ENCODE results near the gene VTA1. TPM values are rescaled to one million over a fixed set of nuclear protein-coding genes. Genes with fewer than 3 reads are reported as not detected.
A peak's percentile ranks its signal among the peaks of the same experiment; 100 is the strongest.

The VTA1 gene
- total and polyA plus RNA-seq, 2 of the 13 experiments (the other 11 are each of a cell fraction or from before 2014, with no cell fraction given): 70.7 to 89.1 TPM

DNA sequence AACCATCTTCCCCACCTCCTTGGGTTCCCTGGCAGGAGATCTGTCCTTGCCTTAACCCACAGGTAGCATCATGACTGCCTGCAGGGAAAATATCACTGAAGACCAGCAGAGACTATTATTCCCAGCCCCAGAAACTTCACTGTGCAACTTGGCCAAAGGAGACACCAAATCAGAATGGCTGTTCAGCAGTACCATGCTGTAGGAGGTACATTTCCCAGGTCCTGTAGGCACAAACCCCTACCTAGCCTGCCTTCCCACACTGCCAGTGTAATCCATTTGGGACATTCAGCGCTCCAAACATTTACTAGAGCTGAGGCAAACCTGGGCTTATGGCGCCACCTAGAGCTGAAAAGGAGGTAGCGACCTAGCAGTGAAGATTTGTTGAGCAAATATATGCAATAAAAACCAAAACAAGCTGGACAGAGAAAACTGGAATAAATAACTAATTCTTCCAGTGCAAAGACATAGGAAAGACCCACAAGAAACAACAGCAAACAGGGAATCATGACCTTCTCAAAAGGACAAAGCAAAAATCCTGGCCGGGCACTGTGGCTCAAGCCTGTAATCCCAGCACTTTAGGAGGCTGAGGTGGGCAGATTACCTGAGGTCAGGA lies 60.3 kb downstream of the VTA1 start (continued):
- TF ChIP-seq, protein P1, sequence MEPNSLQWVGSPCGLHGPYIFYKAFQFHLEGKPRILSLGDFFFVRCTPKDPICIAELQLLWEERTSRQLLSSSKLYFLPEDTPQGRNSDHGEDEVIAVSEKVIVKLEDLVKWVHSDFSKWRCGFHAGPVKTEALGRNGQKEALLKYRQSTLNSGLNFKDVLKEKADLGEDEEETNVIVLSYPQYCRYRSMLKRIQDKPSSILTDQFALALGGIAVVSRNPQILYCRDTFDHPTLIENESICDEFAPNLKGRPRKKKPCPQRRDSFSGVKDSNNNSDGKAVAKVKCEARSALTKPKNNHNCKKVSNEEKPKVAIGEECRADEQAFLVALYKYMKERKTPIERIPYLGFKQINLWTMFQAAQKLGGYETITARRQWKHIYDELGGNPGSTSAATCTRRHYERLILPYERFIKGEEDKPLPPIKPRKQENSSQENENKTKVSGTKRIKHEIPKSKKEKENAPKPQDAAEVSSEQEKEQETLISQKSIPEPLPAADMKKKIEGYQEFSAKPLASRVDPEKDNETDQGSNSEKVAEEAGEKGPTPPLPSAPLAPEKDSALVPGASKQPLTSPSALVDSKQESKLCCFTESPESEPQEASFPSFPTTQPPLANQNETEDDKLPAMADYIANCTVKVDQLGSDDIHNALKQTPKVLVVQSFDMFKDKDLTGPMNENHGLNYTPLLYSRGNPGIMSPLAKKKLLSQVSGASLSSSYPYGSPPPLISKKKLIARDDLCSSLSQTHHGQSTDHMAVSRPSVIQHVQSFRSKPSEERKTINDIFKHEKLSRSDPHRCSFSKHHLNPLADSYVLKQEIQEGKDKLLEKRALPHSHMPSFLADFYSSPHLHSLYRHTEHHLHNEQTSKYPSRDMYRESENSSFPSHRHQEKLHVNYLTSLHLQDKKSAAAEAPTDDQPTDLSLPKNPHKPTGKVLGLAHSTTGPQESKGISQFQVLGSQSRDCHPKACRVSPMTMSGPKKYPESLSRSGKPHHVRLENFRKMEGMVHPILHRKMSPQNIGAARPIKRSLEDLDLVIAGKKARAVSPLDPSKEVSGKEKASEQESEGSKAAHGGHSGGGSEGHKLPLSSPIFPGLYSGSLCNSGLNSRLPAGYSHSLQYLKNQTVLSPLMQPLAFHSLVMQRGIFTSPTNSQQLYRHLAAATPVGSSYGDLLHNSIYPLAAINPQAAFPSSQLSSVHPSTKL (CRISPR knock-in tag; IDR thresholded peaks at IDR 0.05): no peak
- TF ChIP-seq DR1 (CRISPR knock-in tag; IDR thresholded peaks at IDR 0.05): no peak
- no peak for TF ChIP-seq GABPB1 (CRISPR knock-in tag; IDR thresholded peaks at IDR 0.05)
- no peak for TF ChIP-seq ZNF547 (CRISPR knock-in tag; IDR thresholded peaks at IDR 0.05)
- TF ChIP-seq, protein P2, sequence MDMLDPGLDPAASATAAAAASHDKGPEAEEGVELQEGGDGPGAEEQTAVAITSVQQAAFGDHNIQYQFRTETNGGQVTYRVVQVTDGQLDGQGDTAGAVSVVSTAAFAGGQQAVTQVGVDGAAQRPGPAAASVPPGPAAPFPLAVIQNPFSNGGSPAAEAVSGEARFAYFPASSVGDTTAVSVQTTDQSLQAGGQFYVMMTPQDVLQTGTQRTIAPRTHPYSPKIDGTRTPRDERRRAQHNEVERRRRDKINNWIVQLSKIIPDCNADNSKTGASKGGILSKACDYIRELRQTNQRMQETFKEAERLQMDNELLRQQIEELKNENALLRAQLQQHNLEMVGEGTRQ (IDR thresholded peaks at IDR 0.05; ENCODE audit: low read depth, low read length): no peak
- TF ChIP-seq, protein P2 (CRISPR knock-in tag; IDR thresholded peaks at IDR 0.05; ENCODE audit: borderline replicate concordance): no peak
- 0 out of 2 replicates have a peak, but pooled peaks have one; percentile 23 for TF ChIP-seq ZBTB38 (CRISPR knock-in tag; IDR thresholded peaks at IDR 0.05)
- no peak for TF ChIP-seq HNRNPLL (IDR thresholded peaks at IDR 0.05; ENCODE audit: low read depth, low read length, poor library complexity, severe bottlenecking)
- TF ChIP-seq ZMAT3 (CRISPR knock-in tag; conservative IDR thresholded peaks at IDR 0.05): no peak
- no peak for TF ChIP-seq ATRX (CRISPR knock-in tag; IDR thresholded peaks at IDR 0.05; ENCODE audit: borderline replicate concordance)
- peak; percentile 44; the same call in 1 of the 2 replicates for TF ChIP-seq ZMYM4 (CRISPR knock-in tag; IDR thresholded peaks at IDR 0.05)
- TF ChIP-seq, protein P3, sequence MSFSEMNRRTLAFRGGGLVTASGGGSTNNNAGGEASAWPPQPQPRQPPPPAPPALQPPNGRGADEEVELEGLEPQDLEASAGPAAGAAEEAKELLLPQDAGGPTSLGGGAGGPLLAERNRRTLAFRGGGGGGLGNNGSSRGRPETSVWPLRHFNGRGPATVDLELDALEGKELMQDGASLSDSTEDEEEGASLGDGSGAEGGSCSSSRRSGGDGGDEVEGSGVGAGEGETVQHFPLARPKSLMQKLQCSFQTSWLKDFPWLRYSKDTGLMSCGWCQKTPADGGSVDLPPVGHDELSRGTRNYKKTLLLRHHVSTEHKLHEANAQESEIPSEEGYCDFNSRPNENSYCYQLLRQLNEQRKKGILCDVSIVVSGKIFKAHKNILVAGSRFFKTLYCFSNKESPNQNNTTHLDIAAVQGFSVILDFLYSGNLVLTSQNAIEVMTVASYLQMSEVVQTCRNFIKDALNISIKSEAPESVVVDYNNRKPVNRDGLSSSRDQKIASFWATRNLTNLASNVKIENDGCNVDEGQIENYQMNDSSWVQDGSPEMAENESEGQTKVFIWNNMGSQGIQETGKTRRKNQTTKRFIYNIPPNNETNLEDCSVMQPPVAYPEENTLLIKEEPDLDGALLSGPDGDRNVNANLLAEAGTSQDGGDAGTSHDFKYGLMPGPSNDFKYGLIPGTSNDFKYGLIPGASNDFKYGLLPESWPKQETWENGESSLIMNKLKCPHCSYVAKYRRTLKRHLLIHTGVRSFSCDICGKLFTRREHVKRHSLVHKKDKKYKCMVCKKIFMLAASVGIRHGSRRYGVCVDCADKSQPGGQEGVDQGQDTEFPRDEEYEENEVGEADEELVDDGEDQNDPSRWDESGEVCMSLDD (CRISPR knock-in tag; IDR thresholded peaks at IDR 0.05; ENCODE audit: borderline replicate concordance): no peak
- no peak for TF ChIP-seq SMAD1 (CRISPR knock-in tag; IDR thresholded peaks at IDR 0.05; ENCODE audit: borderline replicate concordance, low read depth)
- TF ChIP-seq REPIN1 (CRISPR knock-in tag; IDR thresholded peaks at IDR 0.05; ENCODE audit: borderline replicate concordance, low read depth): no peak
- no peak for TF ChIP-seq ZNF775 (CRISPR knock-in tag; IDR thresholded peaks at IDR 0.05; ENCODE audit: borderline replicate concordance)
- no peak for TF ChIP-seq MAFG (CRISPR knock-in tag; IDR thresholded peaks at IDR 0.05)
- no peak for TF ChIP-seq WIZ (CRISPR knock-in tag; IDR thresholded peaks at IDR 0.05)
- 0 out of 2 replicates have a peak, but pooled peaks have one; percentile 41 for TF ChIP-seq ZNF224 (CRISPR knock-in tag; IDR thresholded peaks at IDR 0.05)
- TF ChIP-seq MAZ (IDR thresholded peaks at IDR 0.05; ENCODE audit: borderline replicate concordance, low read depth, low read length): no peak
- TF ChIP-seq MAZ (CRISPR knock-in tag; IDR thresholded peaks at IDR 0.05; ENCODE audit: low read depth): no peak

Data from HepG2 (cell line).